Measurements from ENCODE around the gene NR4A3. TPM values are rescaled to one million over a fixed set of nuclear protein-coding genes. Genes with fewer than 3 reads are reported as not detected.
A peak's percentile ranks its signal among the peaks of the same experiment; 100 is the strongest.
"Not testable (repeated sequence)": the region's sequence is repeated elsewhere in the genome, so short reads cannot be mapped to it uniquely, and the experiment has no call there.

The NR4A3 gene
- total RNA-seq, 2 experiments from 2014 or later: 0.17 to 0.29 TPM

DNA sequence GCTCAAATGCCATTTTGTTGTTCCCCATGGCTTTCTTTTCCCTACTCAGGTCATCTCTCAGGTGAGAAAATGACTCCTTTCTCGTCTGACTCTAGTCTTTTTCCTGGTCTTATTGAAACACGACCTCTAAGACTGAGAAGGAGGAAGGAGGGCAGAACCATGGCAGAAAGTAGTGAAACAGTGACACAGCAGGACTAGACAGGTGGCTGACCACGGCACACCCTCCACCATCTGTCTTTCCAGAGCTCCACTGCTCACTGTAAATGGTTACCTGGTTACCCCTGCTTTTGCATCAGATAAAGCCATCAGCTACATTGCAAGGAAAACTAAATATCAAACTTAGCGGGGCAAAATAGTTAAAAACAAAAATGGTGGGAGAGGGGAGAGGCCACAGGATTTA is 30.9 kb downstream of the NR4A3 start:
- CTCF ChIA-PET: no interaction called here
- peaks cover 9% of the 10 kb centered on the region for H3K9me3 Mint-ChIP-seq
- peaks cover 46% of the 10 kb centered on the region for H3K4me1 Mint-ChIP-seq
- H3K4me3 Mint-ChIP-seq: no peak overlapping the region
- peaks cover 13% of the 10 kb centered on the region for H3K36me3 Mint-ChIP-seq (ENCODE audit: low read depth)
- DNase-seq: no peak
- H3K27me3 Mint-ChIP-seq: no peaks in the 10 kb centered on the region
- no peak overlapping the region for H3K27ac Mint-ChIP-seq
- POLR2A ChIA-PET: interaction anchor here (0.6 kb wide), 1 partner anchor 33 kb away, joined by 3 read pairs; no protein-coding TSS in a partner anchor

GRCh38 chr9:99855467-99856176 is 33.9 kb downstream of the NR4A3 start:
- H3K27me3 Mint-ChIP-seq: no peaks in the 10 kb centered on the region
- peaks cover 24% of the 10 kb centered on the region for H3K4me1 Mint-ChIP-seq
- no peak for DNase-seq
- H3K27ac Mint-ChIP-seq: no peak overlapping the region
- peaks cover 4% of the 10 kb centered on the region for H3K36me3 Mint-ChIP-seq (ENCODE audit: low read depth)
- ChIA-PET CTCF (interaction anchor here (1.1 to 2.0 kb wide), 6 partner anchors 10 to 469 kb away, joined by 3 to 9 read pairs (median 6); no protein-coding TSS in a partner anchor), POLR2A (no interaction called here)
- no peak overlapping the region for H3K4me3 Mint-ChIP-seq
- peaks cover 9% of the 10 kb centered on the region for H3K9me3 Mint-ChIP-seq

DNA sequence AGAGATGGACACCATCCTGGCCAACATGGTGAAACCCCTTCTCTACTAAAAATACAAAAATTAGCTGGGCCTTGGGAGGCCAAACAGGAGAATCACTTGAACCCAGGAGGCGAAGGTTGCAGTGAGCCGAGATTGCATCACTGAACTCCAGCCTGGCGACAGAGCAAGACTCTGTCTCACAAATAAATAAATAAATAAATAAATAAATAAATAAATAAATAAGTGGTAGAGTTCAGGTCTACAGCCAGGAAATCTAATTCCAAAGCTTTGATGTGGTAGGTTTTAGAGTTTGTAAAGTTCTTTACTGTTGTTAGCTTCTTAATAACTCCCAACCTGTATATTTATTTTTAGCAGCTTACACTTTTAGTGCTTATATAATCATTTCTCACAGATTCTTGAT is 35.9 kb downstream of the NR4A3 start:
- POLR2A ChIA-PET; H3K27ac Mint-ChIP-seq; H3K27me3 Mint-ChIP-seq; H3K9me3 Mint-ChIP-seq; DNase-seq; H3K4me1 Mint-ChIP-seq; H3K4me3 Mint-ChIP-seq; H3K36me3 Mint-ChIP-seq (ENCODE audit: low read depth): not testable (repeated sequence)
- CTCF ChIA-PET: interaction anchor here (0.7 to 2.0 kb wide), 3 partner anchors 13 to 36 kb away, joined by 3 to 9 read pairs (median 3); partner anchors contain the start of gene NR4A3

GRCh38 chr9:99858087-99858486 is 36.4 kb downstream of the NR4A3 start:
- Mint-ChIP-seq H3K9me3 (peaks cover 2% of the 10 kb centered on the region), H3K36me3 (ENCODE audit: low read depth) (no peaks in the 10 kb centered on the region), H3K4me3 (no peak overlapping the region), H3K4me1 (no peaks in the 10 kb centered on the region), H3K27me3 (no peaks in the 10 kb centered on the region), H3K27ac (no peak overlapping the region)
- ChIA-PET POLR2A (no interaction called here), CTCF (interaction anchor here (1.1 to 1.4 kb wide), 2 partner anchors 10 to 31 kb away, joined by 3 read pairs; no protein-coding TSS in a partner anchor)
- DNase-seq: no peak

- H3K4me1 Mint-ChIP-seq: no peaks in the 10 kb centered on the region
- no peak overlapping the region for H3K4me3 Mint-ChIP-seq
- ChIA-PET CTCF (interaction anchor here (0.6 to 1.4 kb wide), 5 partner anchors 9 to 49 kb away, joined by 3 to 4 read pairs (median 3); no protein-coding TSS in a partner anchor), POLR2A (interaction anchor here (0.6 kb wide), 1 partner anchor 919 kb away, joined by 4 read pairs; no protein-coding TSS in a partner anchor)
- no peaks in the 10 kb centered on the region for H3K36me3 Mint-ChIP-seq (ENCODE audit: low read depth)
- no peaks in the 10 kb centered on the region for H3K27me3 Mint-ChIP-seq
- DNase-seq: no peak
- H3K9me3 Mint-ChIP-seq: peaks cover 4% of the 10 kb centered on the region
- no peak overlapping the region for H3K27ac Mint-ChIP-seq
Observed at GRCh38 chr9:99859243-99859980, 37.7 kb downstream of the NR4A3 start.

GRCh38 chr9:99860266-99860665 is 38.6 kb downstream of the NR4A3 start:
- Mint-ChIP-seq H3K4me1 (no peaks in the 10 kb centered on the region), H3K36me3 (ENCODE audit: low read depth) (no peaks in the 10 kb centered on the region), H3K27me3 (no peaks in the 10 kb centered on the region), H3K27ac (no peak overlapping the region), H3K9me3 (peaks cover 3% of the 10 kb centered on the region), H3K4me3 (no peak overlapping the region)
- ChIA-PET CTCF (interaction anchor here (0.9 kb wide), 1 partner anchor 9 kb away, joined by 3 read pairs; no protein-coding TSS in a partner anchor), POLR2A (interaction anchor here (0.6 kb wide), 1 partner anchor 920 kb away, joined by 4 read pairs; no protein-coding TSS in a partner anchor)
- no peak for DNase-seq

GRCh38 chr9:99863955-99864354 is 42.3 kb downstream of the NR4A3 start:
- Mint-ChIP-seq H3K4me1 (peaks cover 23% of the 10 kb centered on the region), H3K4me3 (no peak overlapping the region), H3K9me3 (peaks cover 3% of the 10 kb centered on the region), H3K27ac (no peak overlapping the region), H3K27me3 (no peaks in the 10 kb centered on the region), H3K36me3 (ENCODE audit: low read depth) (no peaks in the 10 kb centered on the region)
- ChIA-PET CTCF (interaction anchor here (1.3 to 1.4 kb wide), 2 partner anchors 15 to 25 kb away, joined by 3 to 8 read pairs; no protein-coding TSS in a partner anchor), POLR2A (no interaction called here)
- DNase-seq: no peak

DNA sequence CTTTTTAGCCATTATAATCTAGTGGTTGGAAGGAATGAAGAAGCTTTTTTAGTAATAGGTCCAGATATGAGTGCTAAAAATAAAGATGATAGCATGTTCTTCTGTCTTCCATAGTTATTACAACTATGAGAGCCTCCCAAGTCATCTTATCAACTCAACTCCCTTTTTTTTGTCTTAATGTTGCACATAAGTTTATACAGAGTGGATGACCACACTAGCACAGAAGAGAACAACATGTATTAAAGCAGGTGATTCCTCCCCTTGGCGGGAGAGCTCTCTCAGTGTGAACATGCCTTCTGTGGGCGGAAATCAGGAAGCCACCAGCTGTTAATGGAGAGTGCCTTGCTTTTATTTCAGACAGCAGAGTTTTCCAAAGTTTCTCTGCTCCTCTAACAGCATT is 44.7 kb downstream of the NR4A3 start:
- no peak for DNase-seq
- Mint-ChIP-seq H3K27me3 (no peaks in the 10 kb centered on the region), H3K4me1 (peaks cover 28% of the 10 kb centered on the region), H3K36me3 (ENCODE audit: low read depth) (no peaks in the 10 kb centered on the region), H3K9me3 (peaks cover 3% of the 10 kb centered on the region), H3K4me3 (no peak overlapping the region), H3K27ac (no peak overlapping the region)
- POLR2A ChIA-PET: no interaction called here
- CTCF ChIA-PET: interaction anchor here (0.8 to 1.9 kb wide), 3 partner anchors 10 to 41 kb away, joined by 3 to 9 read pairs (median 3); no protein-coding TSS in a partner anchor

GRCh38 chr9:99867536-99867935 is 45.9 kb downstream of the NR4A3 start:
- no peak overlapping the region for H3K4me3 Mint-ChIP-seq
- H3K27me3 Mint-ChIP-seq: no peaks in the 10 kb centered on the region
- H3K4me1 Mint-ChIP-seq: peaks cover 28% of the 10 kb centered on the region
- peaks cover 3% of the 10 kb centered on the region for H3K9me3 Mint-ChIP-seq
- peak overlapping the region; percentile 65 for H3K27ac Mint-ChIP-seq
- ChIA-PET POLR2A (no interaction called here), CTCF (interaction anchor here (0.6 to 1.4 kb wide), 2 partner anchors 9 to 18 kb away, joined by 3 read pairs; no protein-coding TSS in a partner anchor)
- no peak for DNase-seq
- no peaks in the 10 kb centered on the region for H3K36me3 Mint-ChIP-seq (ENCODE audit: low read depth)

DNA sequence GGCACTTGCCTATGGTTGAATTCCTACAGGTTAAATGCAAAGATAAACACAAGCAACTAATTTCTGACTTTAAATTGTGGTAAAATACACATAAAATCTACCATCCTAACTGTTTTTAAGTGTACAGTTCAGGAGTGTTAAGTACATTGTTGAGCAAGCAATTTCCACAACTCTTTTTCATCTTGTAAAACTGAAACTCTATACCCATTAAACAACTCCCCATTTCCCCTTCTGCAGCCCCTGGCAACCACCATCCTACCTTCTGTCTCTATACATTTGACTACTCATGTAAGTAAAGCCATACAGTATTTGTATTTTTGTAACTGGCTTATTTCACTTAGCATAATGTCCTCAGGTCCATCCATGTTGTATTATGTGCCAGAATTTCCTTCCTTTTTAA is 46.3 kb downstream of the NR4A3 start:
- H3K4me1 Mint-ChIP-seq: peaks cover 28% of the 10 kb centered on the region
- no peak for DNase-seq
- peaks cover 3% of the 10 kb centered on the region for H3K9me3 Mint-ChIP-seq
- ChIA-PET CTCF (interaction anchor here (0.6 to 1.4 kb wide), 2 partner anchors 9 to 19 kb away, joined by 3 read pairs; no protein-coding TSS in a partner anchor), POLR2A (no interaction called here)
- H3K4me3 Mint-ChIP-seq: no peak overlapping the region
- no peaks in the 10 kb centered on the region for H3K27me3 Mint-ChIP-seq
- H3K27ac Mint-ChIP-seq: no peak overlapping the region
- no peaks in the 10 kb centered on the region for H3K36me3 Mint-ChIP-seq (ENCODE audit: low read depth)

DNA sequence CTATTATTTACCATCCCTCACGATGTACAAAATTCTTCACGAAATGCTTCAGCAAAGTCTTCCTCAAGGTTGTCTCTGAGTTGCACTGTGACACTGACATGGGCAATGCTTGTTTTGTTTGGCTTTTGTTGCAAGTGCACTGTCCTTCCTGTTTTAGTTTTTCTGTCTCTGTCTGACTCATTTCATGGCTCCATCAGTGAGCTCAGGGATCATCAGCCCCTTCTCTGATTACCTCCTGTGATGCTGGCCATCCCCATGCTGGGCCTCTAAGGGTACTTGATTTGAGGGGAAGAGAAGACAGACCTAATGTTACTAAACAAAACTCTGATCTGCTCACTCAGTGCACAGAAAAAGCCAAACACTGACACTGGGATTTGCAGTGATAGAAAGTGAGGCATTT is 47.2 kb downstream of the NR4A3 start:
- CTCF ChIA-PET: interaction anchor here (0.9 to 1.6 kb wide), 6 partner anchors 9 to 44 kb away, joined by 3 to 4 read pairs (median 3); no protein-coding TSS in a partner anchor
- POLR2A ChIA-PET: no interaction called here
- peak overlapping the region; percentile 0 for H3K27ac Mint-ChIP-seq
- peaks cover 28% of the 10 kb centered on the region for H3K4me1 Mint-ChIP-seq
- DNase-seq: no peak
- H3K36me3 Mint-ChIP-seq (ENCODE audit: low read depth): no peaks in the 10 kb centered on the region
- H3K4me3 Mint-ChIP-seq: no peak overlapping the region
- H3K27me3 Mint-ChIP-seq: no peaks in the 10 kb centered on the region
- no peaks in the 10 kb centered on the region for H3K9me3 Mint-ChIP-seq

DNA sequence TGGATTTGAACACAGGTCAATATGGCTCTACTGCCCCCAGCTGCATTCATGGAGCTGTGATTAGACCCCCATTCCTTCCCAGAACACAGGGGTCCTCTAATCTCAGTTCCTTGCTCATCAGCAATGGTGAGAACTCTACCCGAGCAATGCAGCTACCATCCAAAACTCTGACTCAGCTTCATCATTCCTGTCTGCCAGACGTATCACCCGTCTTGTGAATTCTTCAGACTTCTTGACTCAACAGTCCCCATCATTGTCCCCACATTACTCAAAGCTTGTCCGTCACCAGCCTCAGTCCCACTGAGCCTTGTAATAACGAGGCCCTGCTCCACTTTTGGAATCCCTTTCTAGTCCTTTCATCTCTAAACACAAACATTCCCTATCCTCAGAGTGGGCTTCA is 48.4 kb downstream of the NR4A3 start:
- Mint-ChIP-seq H3K9me3 (no peaks in the 10 kb centered on the region), H3K27me3 (no peaks in the 10 kb centered on the region), H3K36me3 (ENCODE audit: low read depth) (no peaks in the 10 kb centered on the region), H3K27ac (no peak overlapping the region), H3K4me3 (no peak overlapping the region), H3K4me1 (peaks cover 28% of the 10 kb centered on the region)
- POLR2A ChIA-PET: no interaction called here
- DNase-seq: no peak
- CTCF ChIA-PET: interaction anchor here (0.9 to 1.6 kb wide), 4 partner anchors 10 to 31 kb away, joined by 3 to 4 read pairs (median 4); no protein-coding TSS in a partner anchor

Data from activated CD4-positive, alpha-beta T cell treated with anti-CD3 and anti-CD28 coated beads, Interleukin-2, amount 10 ng/mL, durations not matched to agents 7 days and 5 days (primary cell).